Erythroblast (primary cell): ENCODE data around the gene CNTNAP5.

ENCODE experiments used
- GATA1 ChIP-seq: IDR thresholded peaks from 2 replicates; pipeline ENCODE4 v1.6.1; 2011; ENCODE audit warnings: low read depth, mild to moderate bottlenecking, control low read depth, low read length, moderate library complexity
- POLR2A ChIP-seq: IDR thresholded peaks from 2 replicates; pipeline ENCODE4 v1.6.1; 2011; ENCODE audit warnings: mild to moderate bottlenecking, low read length

DNA sequence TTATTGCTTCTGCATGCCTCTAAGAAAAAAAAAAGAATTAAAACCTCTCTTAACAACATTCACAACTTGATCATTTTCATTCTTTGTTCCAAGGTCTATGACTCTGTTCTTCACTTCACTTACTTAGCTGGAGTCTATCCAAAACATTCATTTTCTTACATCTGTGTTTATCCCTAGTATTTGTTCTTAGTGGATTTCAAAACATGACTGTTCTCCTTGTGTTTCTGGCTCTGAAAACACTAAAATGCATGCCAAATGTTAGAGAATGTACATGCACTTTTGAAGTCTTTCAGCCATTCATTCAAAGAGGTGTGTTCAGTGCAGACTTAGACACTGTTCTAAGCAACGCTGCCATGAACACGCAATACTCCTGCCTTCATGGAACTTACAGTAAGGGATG, 138.8 kb downstream of the CNTNAP5 start:
- TF ChIP-seq POLR2A (no peak), GATA1 (no peak)
